GM12878 (cell line): Measurements from ENCODE around the gene ITPR3. TPM values are rescaled to one million over a fixed set of nuclear protein-coding genes. Genes with fewer than 3 reads are reported as not detected.

Experiments
- ATAC-seq: fragments of 200-7000 bp; cut with Tn5 transposase; 3 replicates; pipeline ENCODE4 v1.9.1; 2020; ENCODE audit warnings: mild to moderate bottlenecking, moderate library complexity
- BruUV-seq: library from RNA; stranded (reverse); fragments of 400-500 nt; replicated peaks from 2 replicates; lab custom pipeline; 2021; lab: Mats Ljungman, UMichigan
- CTCF ChIA-PET: fragments of 300-600 bp; sonication (Branson Sonifier 250); formaldehyde crosslinking; extraction: SDS; loops from one replicate; lab custom pipeline; 2021; ENCODE audit warnings: inconsistent platforms; lab: Yijun Ruan, JAX
- POLR2A ChIA-PET: fragments of 350-600 bp; formaldehyde crosslinking; extraction: SDS; loops from one replicate; lab custom pipeline; 2021; ENCODE audit warnings: inconsistent platforms; lab: Charles Lee
- RAD21 ChIA-PET: fragments of 300-600 bp; sonication (Branson Sonifier 250); formaldehyde crosslinking; loops from one replicate; lab custom pipeline; 2023; ENCODE audit warnings: antibody characterized with exemption; ENCODE audit not compliant: unreplicated experiment; lab: Charles Lee
- SMC1A ChIA-PET: fragments of 300-600 bp; sonication (Branson Sonifier 250); formaldehyde crosslinking; loops from one replicate; lab custom pipeline; 2023; ENCODE audit not compliant: unreplicated experiment, uncharacterized antibody; lab: Charles Lee
- DNase-seq: peaks from one replicate; pipeline ENCODE4 v3.0.0-alpha.2; 2011; ENCODE audit warnings: low read depth, low spot score
- FAIRE-seq: peaks from 3 replicates; lab custom pipeline; 2011; peaks lifted over from hg19 to GRCh38; lab: Jason Lieb, UNC
- H2AFZ ChIP-seq: 2 replicates; pipeline ENCODE4 v1.6.0; 2011; ENCODE audit warnings: low read depth, low read length, control low read depth; ENCODE audit not compliant: control insufficient read depth
- H3K27ac ChIP-seq: 2 replicates; pipeline ENCODE4 v1.5.1; 2011; ENCODE audit warnings: control low read depth; ENCODE audit not compliant: control insufficient read depth, insufficient read depth
- H3K27me3 ChIP-seq, 2 experiments: replicated peaks in 1 of 2; 2 replicates each; pipeline versions ENCODE4 v1.6.0 to v1.6.1; 2011; ENCODE audit warnings: low read length in 1 of 2; ENCODE audit not compliant: control insufficient read depth in 2 of 2, insufficient read depth in 2 of 2
- H3K36me3 ChIP-seq, 2 experiments: 2 replicates each; pipeline ENCODE4 v1.5.1; 2011; ENCODE audit warnings: low read length in 1 of 2; ENCODE audit not compliant: control insufficient read depth in 2 of 2, insufficient read depth in 2 of 2
- H3K4me1 ChIP-seq: 2 replicates; pipeline ENCODE4 v1.6.1; 2011; ENCODE audit warnings: mild to moderate bottlenecking, low read length, moderate library complexity, mixed read lengths; ENCODE audit not compliant: control insufficient read depth, insufficient read depth
- H3K4me2 ChIP-seq: 2 replicates; pipeline ENCODE4 v1.6.0; 2011; ENCODE audit warnings: control low read depth; ENCODE audit not compliant: control insufficient read depth, insufficient read depth
- H3K4me3 ChIP-seq: fragments of 200-600 bp; sonication (generic); 2 replicates; pipeline ENCODE4 v1.5.1; 2016
- H3K79me2 ChIP-seq: 2 replicates; pipeline ENCODE4 v1.6.0; 2011; ENCODE audit warnings: low read length; ENCODE audit not compliant: control insufficient read depth, insufficient read depth
- H3K9ac ChIP-seq: 2 replicates; pipeline ENCODE4 v1.8.0; 2011; ENCODE audit warnings: low read length, control low read depth, mixed read lengths; ENCODE audit not compliant: control insufficient read depth, insufficient read depth
- H3K9me3 ChIP-seq: replicated peaks from 3 replicates; pipeline ENCODE4 v1.5.1; 2011; ENCODE audit warnings: mild to moderate bottlenecking, low read length; ENCODE audit not compliant: control insufficient read depth, insufficient read depth
- H4K20me1 ChIP-seq: 2 replicates; pipeline ENCODE4 v1.6.0; 2011; ENCODE audit not compliant: control insufficient read depth, insufficient read depth
- ASH2L ChIP-seq: fragments of 300-600, 200-600 bp; sonication (generic); IDR thresholded peaks from 2 replicates; pipeline ENCODE4 v1.6.1; 2017; ENCODE audit warnings: low read depth, mild to moderate bottlenecking, borderline replicate concordance
- ATF7 ChIP-seq: fragments of 450-650 bp; IDR thresholded peaks from 2 replicates; pipeline ENCODE4 v1.6.1; 2016; ENCODE audit warnings: low read depth, mild to moderate bottlenecking
- BACH1 ChIP-seq: fragments of 450-650 bp; IDR thresholded peaks from 2 replicates; pipeline ENCODE4 v1.6.1; 2017; ENCODE audit warnings: mild to moderate bottlenecking, borderline replicate concordance
- BCL11A ChIP-seq: IDR thresholded peaks from 2 replicates; pipeline ENCODE4 v1.6.1; 2011; ENCODE audit warnings: low read depth, low read length
- BCL3 ChIP-seq: IDR thresholded peaks from 2 replicates; pipeline ENCODE4 v1.6.1; 2011; ENCODE audit warnings: borderline replicate concordance, low read depth, mild to moderate bottlenecking, moderate library complexity, low read length; ENCODE audit not compliant: insufficient read depth, poor library complexity, severe bottlenecking
- BRCA1 ChIP-seq: IDR thresholded peaks from 2 replicates; pipeline ENCODE4 v1.6.1; 2011; ENCODE audit warnings: low read depth, low read length, improper control_type of control experiment
- CEBPZ ChIP-seq: fragments of 150-350 bp; IDR thresholded peaks from 2 replicates; pipeline ENCODE4 v1.6.1; 2016; ENCODE audit warnings: low read depth, low read length
- CHD4 ChIP-seq: fragments of 200-600 bp; sonication (generic); IDR thresholded peaks from 2 replicates; pipeline ENCODE4 v1.6.1; 2016; ENCODE audit warnings: mild to moderate bottlenecking
- ETV6 ChIP-seq, 2 experiments: fragments of 450-650 bp in 1 of 2; IDR thresholded peaks in 1 of 2; conservative IDR thresholded peaks in 1 of 2; 2 replicates each; pipeline ENCODE4 v1.6.1; 2014; ENCODE audit warnings: antibody characterized with exemption in 1 of 2, borderline replicate concordance in 1 of 2, low read depth in 1 of 2, mild to moderate bottlenecking in 1 of 2, moderate library complexity in 1 of 2
- FOXK2 ChIP-seq: fragments of 450-650 bp; IDR thresholded peaks from 2 replicates; pipeline ENCODE4 v1.6.1; 2017; ENCODE audit warnings: mild to moderate bottlenecking, moderate library complexity
- KLF5 ChIP-seq: fragments of 450-650 bp; IDR thresholded peaks from 2 replicates; pipeline ENCODE4 v1.6.1; 2014; ENCODE audit warnings: mild to moderate bottlenecking; ENCODE audit not compliant: partially characterized antibody
- LARP7 ChIP-seq: fragments of 450-650 bp; IDR thresholded peaks from 2 replicates; pipeline ENCODE4 v1.6.1; 2017; ENCODE audit warnings: mild to moderate bottlenecking
- MEF2A ChIP-seq: IDR thresholded peaks from 2 replicates; pipeline ENCODE4 v1.6.1; 2011; ENCODE audit warnings: low read depth, mild to moderate bottlenecking, low read length, moderate library complexity; ENCODE audit not compliant: insufficient read depth
- MYC ChIP-seq: IDR thresholded peaks from 2 replicates; pipeline ENCODE4 v1.6.1; 2011; ENCODE audit warnings: mild to moderate bottlenecking, low read length, moderate library complexity, inconsistent platforms; ENCODE audit not compliant: insufficient read depth, insufficient replicate concordance, insufficient read length, severe bottlenecking
- POLR2AphosphoS5 ChIP-seq: IDR thresholded peaks from 2 replicates; pipeline ENCODE4 v1.6.1; 2011; ENCODE audit warnings: mild to moderate bottlenecking, low read length, inconsistent platforms
- POU2F2 ChIP-seq: IDR thresholded peaks from 3 replicates; pipeline ENCODE4 v1.6.1; 2011; ENCODE audit warnings: low read depth, mild to moderate bottlenecking, low read length, borderline replicate concordance
- RBBP5 ChIP-seq: fragments of 200-600 bp; sonication (generic); conservative IDR thresholded peaks from 2 replicates; pipeline ENCODE4 v1.6.1; 2016
- SMARCA5 ChIP-seq: fragments of 450-650 bp; IDR thresholded peaks from 2 replicates; pipeline ENCODE4 v1.6.1; 2017; ENCODE audit warnings: mild to moderate bottlenecking
- STAT3 ChIP-seq: IDR thresholded peaks from 2 replicates; pipeline ENCODE4 v1.6.1; 2011; ENCODE audit warnings: low read depth, low read length, improper control_type of control experiment
- TARDBP ChIP-seq: IDR thresholded peaks from 2 replicates; pipeline ENCODE4 v1.6.1; 2016; ENCODE audit warnings: borderline replicate concordance
- WGBS: methylation state at CpG from one replicate; pipeline ENCODE4 v1.1.6; 2016; ENCODE audit warnings: low lambda C conversion rate; ENCODE audit not compliant: insufficient replicate concordance, insufficient coverage; ENCODE audit errors: missing lambda C conversion rate; 5-methylcytosine and 5-hydroxymethylcytosine counted together
- in situ Hi-C: fragments of 300-500 bp; cut with MboI; formaldehyde crosslinking; loops from 9 replicates; pipeline ENCODE4 v1.14.3; 2018; ENCODE audit warnings: mixed read lengths
- intact Hi-C: fragments of 100-400 bp; cut with micrococcal nuclease; formaldehyde crosslinking; loops from one replicate; pipeline ENCODE4 v1.14.2; 2022; ENCODE audit not compliant: unreplicated experiment
- polyA plus RNA-seq, 11 experiments: library from polyadenylated mRNA; depleted of rRNA in 4 of 11; unstranded in 6 of 11; stranded (reverse) in 5 of 11; fragments of >200 nt; fragmentation: Nextera tagmentation in 4 of 11; fragmentation: Illumina TruSeq in 1 of 11; extraction: Ambion mirVana in 4 of 11; extraction: Trizol in 1 of 11; gene quantifications; 1 replicate in 1 of 11; 2 replicates in 10 of 11; pipeline versions ENCODE4 v1.2.1 to v1.2.3, GENCODE V29; 2011 to 2016; ENCODE audit warnings: inconsistent platforms in 2 of 11, missing spikeins in 2 of 11, low read depth in 1 of 11
- total RNA-seq, 4 experiments: library from RNA; depleted of rRNA in 3 of 4; stranded (reverse); fragments of >200 nt in 3 of 4; fragmentation: Illumina TruSeq in 1 of 4; extraction: Trizol in 1 of 4; gene quantifications; 2 replicates each; pipeline versions ENCODE4 v1.2.1 to v1.2.3, GENCODE V29; 2013 to 2021

The ITPR3 gene
- total and polyA plus RNA-seq, 10 of the 15 experiments (the other 5 are each of a cell fraction or from before 2014, with no cell fraction given), result 0.32 to 34.0 (median 11.9) TPM

GRCh38 chr6:33587529-33587928, 33.6 kb upstream of the ITPR3 start:
- Histone ChIP-seq H3K9ac (no peak overlapping the region), H3K4me2 (no peak overlapping the region), H3K4me1 (peaks cover 40% of the 10 kb centered on the region), H2AFZ (no peak overlapping the region), H3K4me3 (no peak overlapping the region), H3K27ac (no peak overlapping the region), H3K79me2 (no peaks in the 10 kb centered on the region), H3K9me3 (no peaks in the 10 kb centered on the region), H3K27me3 (no peaks in the 10 kb centered on the region), H3K36me3 (no peaks in the 10 kb centered on the region), H4K20me1 (no peaks in the 10 kb centered on the region)
- 66% methylated on average over 8 of the region's 8 CpGs for WGBS
- FAIRE-seq (no peak), ATAC-seq (no peak), DNase-seq (no peak)
- CTCF ChIA-PET, result interaction anchor here (0.7 to 7.6 kb wide), 11 partner anchors 10 to 128 kb away, joined by 3 to 235 read pairs (median 4); partner anchors contain the start of gene UQCC2
- in situ Hi-C loops, result loop anchor here (5.0 kb wide), 1 partner anchor 115 kb away; no protein-coding TSS in a partner anchor
- POLR2A ChIA-PET, result interaction anchor here (1.1 to 2.0 kb wide), 2 partner anchors 20 to 85 kb away, joined by 4 to 6 read pairs; no protein-coding TSS in a partner anchor
- BruUV-seq, result no TSS peak
- SMC1A ChIA-PET, result interaction anchor here (0.8 to 6.9 kb wide), 5 partner anchors 9 to 124 kb away, joined by 3 to 122 read pairs (median 17); partner anchors contain the start of gene UQCC2
- no peak for TF ChIP-seq MEF2A
- TF ChIP-seq BCL3, result no peak
- TF ChIP-seq BCL11A, result no peak
- TF ChIP-seq KLF5, result no peak
- no peak for TF ChIP-seq MYC
- no peak for TF ChIP-seq TARDBP
- no peak for TF ChIP-seq BRCA1
- no peak for TF ChIP-seq FOXK2
- TF ChIP-seq CEBPZ, result no peak
- no peak for TF ChIP-seq ASH2L
- TF ChIP-seq STAT3, result no peak
- no peak for TF ChIP-seq RBBP5
- TF ChIP-seq POU2F2, result no peak
- no peak for TF ChIP-seq CHD4
- no peak for TF ChIP-seq POLR2AphosphoS5
- no peak for TF ChIP-seq SMARCA5
- no peak for TF ChIP-seq BACH1
- TF ChIP-seq LARP7, result no peak
- TF ChIP-seq ETV6 (conservative IDR thresholded peaks at IDR 0.05 in 1 of 2, IDR thresholded peaks at IDR 0.05 in 1 of 2; ENCODE audit: borderline replicate concordance in 1 of 2, low read depth in 1 of 2), result no peak
- no peak for TF ChIP-seq ATF7
- intact Hi-C loops, result loop anchor here (10.0 kb wide), 1 partner anchor 567 kb away; no protein-coding TSS in a partner anchor
- RAD21 ChIA-PET, result interaction anchor here (1.1 to 6.6 kb wide), 7 partner anchors 17 to 182 kb away, joined by 3 to 86 read pairs (median 6); partner anchors contain the start of gene UQCC2
